ENCODE data around the gene HPSE. TPM values are rescaled to one million over a fixed set of nuclear protein-coding genes. Genes with fewer than 3 reads are reported as not detected.

HPSE gene
- total and polyA plus RNA-seq, 2 of the 8 experiments (the other 6 are each of a cell fraction or from before 2014, with no cell fraction given), result 1.5 to 5.0 TPM

GRCh38 chr4:83297548-83298260 lies 36.9 kb downstream of the HPSE start:
- H4K20me1 ChIP-seq (replicated peaks in 1 of 2; ENCODE audit: control insufficient read depth in 1 of 2, insufficient read depth in 2 of 2, low read length in 2 of 2), result no peaks in the 10 kb centered on the region
- no peak overlapping the region for H4K8ac ChIP-seq (ENCODE audit: extremely low read depth, insufficient read depth, low read length)
- TF ChIP-seq ATF3 (IDR thresholded peaks at IDR 0.05; ENCODE audit: insufficient read depth, low read depth, low read length), result no peak
- no peak for TF ChIP-seq KDM1A (IDR thresholded peaks at IDR 0.05; ENCODE audit: borderline replicate concordance, low read length)
- no peak for TF ChIP-seq BRCA1 (IDR thresholded peaks at IDR 0.05; ENCODE audit: low read depth, low read length)
- no peak for TF ChIP-seq JUND (IDR thresholded peaks at IDR 0.05; ENCODE audit: low read length)
- no peak for TF ChIP-seq TCF12 (IDR thresholded peaks at IDR 0.05; ENCODE audit: low read depth, low read length)
- no peak for TF ChIP-seq CBX5 (IDR thresholded peaks at IDR 0.05; ENCODE audit: low read depth, low read length)
- TF ChIP-seq E2F6 (IDR thresholded peaks at IDR 0.05), result no peak
- no peak for TF ChIP-seq JUN (IDR thresholded peaks at IDR 0.05; ENCODE audit: low read depth, low read length)
- H3K79me1 ChIP-seq (ENCODE audit: low read depth, low read length), result no peaks in the 10 kb centered on the region
- H3K18ac ChIP-seq (ENCODE audit: extremely low read depth, low read length), result no peak overlapping the region
- ChIA-PET POLR2A (ENCODE audit: partially characterized antibody) (interaction anchor here (1.1 kb wide), 1 partner anchor 13 kb away, joined by 3 read pairs; the partner anchor contains the start of gene COQ2), CTCF (ENCODE audit: partially characterized antibody) (interaction anchor here (0.8 to 1.3 kb wide), 4 partner anchors 10 to 64 kb away, joined by 3 to 4 read pairs (median 4); no protein-coding TSS in a partner anchor)
- no peak overlapping the region for H2BK12ac ChIP-seq (ENCODE audit: low read depth, low read length)
- no peak overlapping the region for H2BK20ac ChIP-seq (ENCODE audit: low read length)
- H3K4ac ChIP-seq (replicated peaks; ENCODE audit: insufficient read length, low read depth, low read length), result no peak overlapping the region
- no peak overlapping the region for H3K56ac ChIP-seq (replicated peaks; ENCODE audit: insufficient read length, low read depth, low read length)
- no peaks in the 10 kb centered on the region for H3K79me2 ChIP-seq (ENCODE audit: control insufficient read depth in 1 of 2, insufficient read depth in 2 of 2, low read length in 2 of 2)
- H3K36me3 ChIP-seq (ENCODE audit: control insufficient read depth in 2 of 4, insufficient read depth in 4 of 4, low read length in 3 of 4), result no peaks in the 10 kb centered on the region
- H3K9me3 ChIP-seq (ENCODE audit: insufficient read depth in 2 of 2, low read depth in 1 of 2, low read length in 1 of 2), result no peaks in the 10 kb centered on the region
- no peak overlapping the region for H4K5ac ChIP-seq (ENCODE audit: insufficient read length, low read depth, low read length)
- no peaks in the 10 kb centered on the region for H3K4me1 ChIP-seq (replicated peaks in 1 of 4; ENCODE audit: control insufficient read depth in 3 of 4, insufficient read depth in 4 of 4, low read length in 3 of 4)
- H2AFZ ChIP-seq (ENCODE audit: low read length), result no peak overlapping the region
- no peak overlapping the region for H3K9ac ChIP-seq (replicated peaks in 1 of 4; ENCODE audit: extremely low read depth in 1 of 4, low read depth in 3 of 4, low read length in 3 of 4)
- no peak overlapping the region for H3K23ac ChIP-seq (ENCODE audit: insufficient read length)
- no peaks in the 10 kb centered on the region for H3K27me3 ChIP-seq (replicated peaks in 1 of 4; ENCODE audit: control insufficient read depth in 3 of 4, extremely low read depth in 1 of 4, insufficient read depth in 3 of 4, low read length in 3 of 4)
- no peak overlapping the region for H4K91ac ChIP-seq (replicated peaks; ENCODE audit: insufficient read length, low read length)
- H3K4me2 ChIP-seq (ENCODE audit: insufficient read depth in 1 of 2, low read depth in 2 of 2, low read length in 2 of 2), result no peak overlapping the region
- H2BK120ac ChIP-seq (replicated peaks; ENCODE audit: low read depth, low read length), result no peak overlapping the region
- no peak overlapping the region for H3K14ac ChIP-seq (ENCODE audit: insufficient read length)
- H3K27ac ChIP-seq (ENCODE audit: low read depth, low read length), result no peak overlapping the region
- DNase-seq (ENCODE audit: low read depth in 1 of 2, low spot score in 2 of 2) (no peak), FAIRE-seq (no peak)
- no peaks in the 10 kb centered on the region for H3K23me2 ChIP-seq (ENCODE audit: low read depth, low read length)
- no peak overlapping the region for H2AK5ac ChIP-seq (ENCODE audit: low read depth, low read length)
- no peak overlapping the region for H3K4me3 ChIP-seq (ENCODE audit: extremely low read depth in 1 of 4, insufficient read depth in 2 of 4, low read depth in 3 of 4, low read length in 4 of 4)
- 88% methylated on average over 3 of the region's 3 CpGs; no CpG with 5 or more reads in 1 of the 2 experiments for WGBS, 2 experiments (ENCODE audit: extremely low coverage in 1 of 2, insufficient coverage in 1 of 2, insufficient read length in 1 of 2, insufficient replicate concordance in 2 of 2, low coverage in 1 of 2, low lambda C conversion rate in 2 of 2, missing lambda C conversion rate in 1 of 2)
- H2BK5ac ChIP-seq (ENCODE audit: low read depth, low read length), result no peak overlapping the region
- H2BK15ac ChIP-seq (ENCODE audit: low read length), result no peak overlapping the region
